T-cell (primary cell): ENCODE data around the gene EFNB3. TPM values are rescaled to one million over a fixed set of nuclear protein-coding genes. Genes with fewer than 3 reads are reported as not detected.

ENCODE experiments used
- ATAC-seq, 4 experiments: fragments of 200-7000 bp in 3 of 4; fragments of 150-1000 bp in 1 of 4; cut with Tn5 transposase; replicated peaks in 1 of 4; 1 replicate in 3 of 4; 2 replicates in 1 of 4; pipeline ENCODE4 v1.10.0; 2021; ENCODE audit warnings: moderate library complexity in 3 of 4, mild to moderate bottlenecking in 2 of 4, moderate number of reproducible peaks in 1 of 4
- CTCF ChIA-PET, 2 donors: fragments of 300-600 bp; sonication (Branson Sonifier 250); formaldehyde crosslinking; loops; one replicate each; lab custom pipeline; 2022; ENCODE audit warnings: antibody characterized with exemption in 2 of 2; lab: Charles Lee
- POLR2A ChIA-PET, 2 donors: fragments of 300-600 bp; sonication (Branson Sonifier 250); formaldehyde crosslinking; loops; one replicate each; lab custom pipeline; 2022; ENCODE audit warnings: antibody characterized with exemption in 2 of 2; lab: Charles Lee
- DNase-seq, 35 experiments: peaks; one replicate each; pipeline versions ENCODE4 v3.0.0 to v3.0.0-alpha.2; 2013 to 2023
- H3K27ac ChIP-seq: one replicate; pipeline ENCODE4 v1.5.1; 2013; ENCODE audit warnings: low read length
- H3K27me3 ChIP-seq, 2 experiments: replicated peaks in 1 of 2; 1 replicate in 1 of 2; 2 replicates in 1 of 2; pipeline versions ENCODE4 v1.6.1 to v1.7.0; 2013; ENCODE audit warnings: low read length in 1 of 2, mixed read lengths in 1 of 2; ENCODE audit not compliant: control insufficient read depth in 2 of 2, insufficient read depth in 2 of 2; ENCODE audit errors: extremely low read depth in 1 of 2
- H3K36me3 ChIP-seq, 2 donors: 1 replicate in 1 of 2; 2 replicates in 1 of 2; pipeline versions ENCODE4 v1.6.1 to v1.7.0; 2013; ENCODE audit warnings: low read length in 1 of 2; ENCODE audit not compliant: control insufficient read depth in 2 of 2, insufficient read depth in 1 of 2; ENCODE audit errors: extremely low read depth in 1 of 2
- H3K4me1 ChIP-seq, 2 experiments: 1 replicate in 1 of 2; 2 replicates in 1 of 2; pipeline versions ENCODE4 v1.6.1 to v1.7.0; 2013; ENCODE audit warnings: low read length in 2 of 2, mixed read lengths in 1 of 2; ENCODE audit not compliant: insufficient read depth in 2 of 2, control insufficient read depth in 1 of 2; ENCODE audit errors: extremely low read depth in 1 of 2
- H3K4me3 ChIP-seq, 2 donors: 1 replicate in 1 of 2; 2 replicates in 1 of 2; pipeline versions ENCODE4 v1.5.1 to v1.7.0; 2013; ENCODE audit warnings: mild to moderate bottlenecking in 2 of 2, low read length in 1 of 2, moderate library complexity in 1 of 2; ENCODE audit not compliant: control insufficient read depth in 1 of 2; ENCODE audit errors: extremely low read depth in 1 of 2
- H3K9me3 ChIP-seq: 2 replicates; pipeline ENCODE4 v1.7.0; 2013
- H3K27ac Mint-ChIP-seq, 2 donors: one replicate each; pipeline ENCODE4 v1.8.0; 2020 to 2021; ENCODE audit warnings: mild to moderate bottlenecking in 2 of 2, mixed read lengths in 2 of 2
- H3K27me3 Mint-ChIP-seq, 2 donors: one replicate each; pipeline ENCODE4 v1.8.0; 2021 to 2022; ENCODE audit warnings: mixed read lengths in 2 of 2
- H3K36me3 Mint-ChIP-seq: one replicate; pipeline ENCODE4 v1.8.0; 2021; ENCODE audit warnings: mixed read lengths
- H3K4me1 Mint-ChIP-seq, 3 donors: one replicate each; pipeline ENCODE4 v1.8.0; 2020 to 2022; ENCODE audit warnings: mixed read lengths in 3 of 3, mild to moderate bottlenecking in 1 of 3
- H3K4me3 Mint-ChIP-seq, 3 donors: one replicate each; pipeline ENCODE4 v1.8.0; 2020 to 2022; ENCODE audit warnings: mild to moderate bottlenecking in 3 of 3, mixed read lengths in 3 of 3, moderate library complexity in 3 of 3
- H3K9me3 Mint-ChIP-seq, 3 donors: one replicate each; pipeline ENCODE4 v1.8.0; 2020 to 2022; ENCODE audit warnings: mixed read lengths in 3 of 3
- WGBS: methylation state at CpG from one replicate; pipeline ENCODE4 v1.1.5; 2013; ENCODE audit warnings: missing lambda C conversion rate; ENCODE audit not compliant: insufficient coverage; 5-methylcytosine and 5-hydroxymethylcytosine counted together
- total RNA-seq, 35 experiments: library from RNA in 6 of 35; stranded (reverse) in 6 of 35; fragments of 120-200 nt in 1 of 35; gene quantifications; one replicate each; pipeline versions ENCODE4 v1.2.1 to v1.2.4 and lab custom pipeline; 2013 to 2026

The EFNB3 gene
- total RNA-seq, 5 donors from 2014 or later (not counting 1 experiment from before 2014, with no cell fraction given), result 0.07 to 0.19 (median 0.18) TPM; not detected in 2

- Mint-ChIP-seq H3K4me3 (no peak overlapping the region), H3K9me3 (no peaks in the 10 kb centered on the region), H3K27ac (no peak overlapping the region), H3K27me3 (peaks cover 51 to 66% of the 10 kb centered on the region in 2 donors), H3K36me3 (no peaks in the 10 kb centered on the region), H3K4me1 (peaks cover 8 to 15% (median 13%) of the 10 kb centered on the region in 3 donors)
- Histone ChIP-seq H3K4me1 (peaks cover 0 to 17% of the 10 kb centered on the region in 2 experiments), H3K27ac (no peak overlapping the region), H3K9me3 (no peaks in the 10 kb centered on the region), H3K36me3 (no peaks in the 10 kb centered on the region), H3K27me3 (peaks cover 2 to 53% of the 10 kb centered on the region in 2 experiments), H3K4me3 (no peak overlapping the region)
- DNase-seq (no peak), ATAC-seq (no peak)
- 67% methylated on average over 1 of the region's 2 CpGs for WGBS
- POLR2A ChIA-PET, result no interaction called here
- CTCF ChIA-PET, result no interaction called here
These were observed 16.6 kb downstream of the EFNB3 start for GRCh38 chr17:7721612-7722011.

- no peaks in the 10 kb centered on the region for H3K9me3 ChIP-seq
- 100% methylated on average over 1 of the region's 3 CpGs for whole genome bisulfite sequencing
- no peak overlapping the region for H3K4me3 ChIP-seq
- H3K27ac ChIP-seq, result no peak overlapping the region
- H3K9me3 Mint-ChIP-seq, result no peaks in the 10 kb centered on the region
- H3K4me1 ChIP-seq, result no peaks in the 10 kb centered on the region
- ATAC-seq (no peak), DNase-seq (no peak)
- no peak overlapping the region for H3K4me3 Mint-ChIP-seq
- POLR2A ChIA-PET, result interaction anchor here in 1 of 2 donors (0.6 kb wide), 1 partner anchor 24 kb away, joined by 5 read pairs; no protein-coding TSS in a partner anchor
- H3K36me3 Mint-ChIP-seq, result no peaks in the 10 kb centered on the region
- H3K36me3 ChIP-seq, result no peaks in the 10 kb centered on the region
- peaks cover 23 to 27% of the 10 kb centered on the region in 2 donors for H3K27me3 Mint-ChIP-seq
- CTCF ChIA-PET, result no interaction called here
- peaks cover 2 to 19% of the 10 kb centered on the region in 2 experiments for H3K27me3 ChIP-seq
- H3K4me1 Mint-ChIP-seq, result no peaks in the 10 kb centered on the region
- H3K27ac Mint-ChIP-seq, result no peak overlapping the region
These were observed 22.9 kb downstream of the EFNB3 start for GRCh38 chr17:7727886-7728285.

GRCh38 chr17:7729816-7730215 lies 24.8 kb downstream of the EFNB3 start:
- ATAC-seq (no peak), DNase-seq (no peak)
- Histone ChIP-seq H3K9me3 (no peaks in the 10 kb centered on the region), H3K4me1 (no peaks in the 10 kb centered on the region), H3K27me3 (peaks cover 0 to 16% of the 10 kb centered on the region in 2 experiments), H3K27ac (no peak overlapping the region), H3K4me3 (no peak overlapping the region), H3K36me3 (no peaks in the 10 kb centered on the region)
- H3K9me3 Mint-ChIP-seq, result no peaks in the 10 kb centered on the region
- no peaks in the 10 kb centered on the region for H3K36me3 Mint-ChIP-seq
- peaks cover 14 to 19% of the 10 kb centered on the region in 2 donors for H3K27me3 Mint-ChIP-seq
- ChIA-PET POLR2A (interaction anchor here in 1 of 2 donors (0.5 to 0.6 kb wide), 2 partner anchors 39 to 327 kb away, joined by 4 read pairs; no protein-coding TSS in a partner anchor), CTCF (interaction anchor here (0.6 to 0.7 kb wide), 2 partner anchors 41 to 973 kb away, joined by 4 to 5 read pairs; no protein-coding TSS in a partner anchor)
- H3K4me1 Mint-ChIP-seq, result no peaks in the 10 kb centered on the region
- no peak overlapping the region for H3K4me3 Mint-ChIP-seq
- H3K27ac Mint-ChIP-seq, result no peak overlapping the region
- no CpG with 5 or more reads among the region's 1 CpG for WGBS

- H3K36me3 Mint-ChIP-seq, result no peaks in the 10 kb centered on the region
- H3K4me3 Mint-ChIP-seq, result no peak overlapping the region
- ATAC-seq (no peak), DNase-seq (no peak)
- no peaks in the 10 kb centered on the region for H3K4me1 Mint-ChIP-seq
- H3K27ac ChIP-seq, result no peak overlapping the region
- no peaks in the 10 kb centered on the region for H3K9me3 ChIP-seq
- ChIA-PET POLR2A (no interaction called here), CTCF (no interaction called here)
- 93% methylated on average over 7 of the region's 14 CpGs for WGBS
- H3K36me3 ChIP-seq, result no peaks in the 10 kb centered on the region
- no peak overlapping the region for H3K27ac Mint-ChIP-seq
- H3K4me3 ChIP-seq, result no peak overlapping the region
- H3K27me3 Mint-ChIP-seq, result peaks cover 6 to 11% of the 10 kb centered on the region in 2 donors
- H3K9me3 Mint-ChIP-seq, result no peaks in the 10 kb centered on the region
- H3K27me3 ChIP-seq, result peaks cover 0 to 18% of the 10 kb centered on the region in 2 experiments
- H3K4me1 ChIP-seq, result no peaks in the 10 kb centered on the region
These were observed 28.1 kb downstream of the EFNB3 start for GRCh38 chr17:7732981-7733539.

- Histone ChIP-seq H3K4me1 (no peaks in the 10 kb centered on the region), H3K9me3 (no peaks in the 10 kb centered on the region), H3K27ac (no peak overlapping the region), H3K4me3 (no peak overlapping the region), H3K27me3 (peaks cover 0 to 39% of the 10 kb centered on the region in 2 experiments), H3K36me3 (no peaks in the 10 kb centered on the region)
- H3K27me3 Mint-ChIP-seq, result peaks cover 22 to 23% of the 10 kb centered on the region in 2 donors
- H3K4me3 Mint-ChIP-seq, result no peak overlapping the region
- H3K27ac Mint-ChIP-seq, result no peak overlapping the region
- 84% methylated on average over 5 of the region's 5 CpGs for WGBS
- H3K9me3 Mint-ChIP-seq, result no peaks in the 10 kb centered on the region
- H3K4me1 Mint-ChIP-seq, result no peaks in the 10 kb centered on the region
- no peaks in the 10 kb centered on the region for H3K36me3 Mint-ChIP-seq
- ATAC-seq (no peak), DNase-seq (no peak)
- CTCF ChIA-PET, result interaction anchor here in 1 of 2 donors (0.6 kb wide), 1 partner anchor 342 kb away, joined by 4 read pairs; no protein-coding TSS in a partner anchor
- POLR2A ChIA-PET, result no interaction called here
These were observed 32.6 kb downstream of the EFNB3 start for GRCh38 chr17:7737601-7738000.

- POLR2A ChIA-PET, result interaction anchor here in 1 of 2 donors (0.6 kb wide), 1 partner anchor 118 kb away, joined by 4 read pairs; the partner anchor contains the start of gene NAA38
- H3K27ac Mint-ChIP-seq, result no peak overlapping the region
- 81% methylated on average over 10 of the region's 14 CpGs for WGBS
These were observed 34.7 kb downstream of the EFNB3 start for GRCh38 chr17:7739746-7740145.

More at GRCh38 chr17:7739746-7740145, 34.7 kb downstream of the EFNB3 start:
- Histone ChIP-seq H3K9me3 (no peaks in the 10 kb centered on the region), H3K4me1 (no peaks in the 10 kb centered on the region), H3K4me3 (no peak overlapping the region), H3K27ac (no peak overlapping the region), H3K36me3 (no peaks in the 10 kb centered on the region), H3K27me3 (peaks cover 0 to 50% of the 10 kb centered on the region in 2 experiments)
- no peaks in the 10 kb centered on the region for H3K4me1 Mint-ChIP-seq
- H3K36me3 Mint-ChIP-seq, result no peaks in the 10 kb centered on the region
- H3K27me3 Mint-ChIP-seq, result peaks cover 25 to 27% of the 10 kb centered on the region in 2 donors
- ATAC-seq (no peak), DNase-seq (no peak)
- CTCF ChIA-PET, result no interaction called here
- no peaks in the 10 kb centered on the region for H3K9me3 Mint-ChIP-seq
- no peak overlapping the region for H3K4me3 Mint-ChIP-seq
